H9 (cell line): ENCODE data around the gene ERAL1. TPM values are rescaled to one million over a fixed set of nuclear protein-coding genes. Genes with fewer than 3 reads are reported as not detected.

Experiments
- DNase-seq: peaks from one replicate; pipeline ENCODE4 v3.0.0-alpha.2; 2017
- H2AFZ ChIP-seq: one replicate; pipeline ENCODE4 v1.6.1; 2013; ENCODE audit warnings: mild to moderate bottlenecking, low read length, control low read depth, moderate library complexity
- H2AK5ac ChIP-seq: 2 replicates; pipeline ENCODE4 v1.6.1; 2013; ENCODE audit warnings: low read length, control low read depth, mixed read lengths; ENCODE audit not compliant: insufficient read length
- H2BK120ac ChIP-seq: one replicate; pipeline ENCODE4 v1.6.1; 2013; ENCODE audit warnings: low read depth, mild to moderate bottlenecking, low read length, control low read depth, inconsistent platforms; ENCODE audit not compliant: poor library complexity, severe bottlenecking
- H2BK12ac ChIP-seq: 2 replicates; pipeline ENCODE4 v1.6.1; 2013; ENCODE audit warnings: low read length, control low read depth, mixed read lengths, low read depth; ENCODE audit not compliant: insufficient read length
- H2BK15ac ChIP-seq: 2 replicates; pipeline ENCODE4 v1.6.1; 2013; ENCODE audit warnings: low read depth, low read length, control low read depth
- H2BK20ac ChIP-seq: one replicate; pipeline ENCODE4 v1.6.1; 2013; ENCODE audit warnings: low read depth, mild to moderate bottlenecking, low read length, control low read depth, inconsistent platforms; ENCODE audit not compliant: poor library complexity, severe bottlenecking
- H2BK5ac ChIP-seq: 2 replicates; pipeline ENCODE4 v1.6.1; 2013; ENCODE audit warnings: low read length, control low read depth, mixed read lengths; ENCODE audit not compliant: insufficient read length
- H3K14ac ChIP-seq: 2 replicates; pipeline ENCODE4 v1.6.1; 2013; ENCODE audit warnings: low read length, control low read depth; ENCODE audit not compliant: insufficient read depth
- H3K18ac ChIP-seq: 2 replicates; pipeline ENCODE4 v1.6.1; 2013; ENCODE audit warnings: low read depth, mild to moderate bottlenecking, mixed read lengths, low read length, control low read depth; ENCODE audit not compliant: insufficient read length
- H3K23ac ChIP-seq: 2 replicates; pipeline ENCODE4 v1.6.1; 2013; ENCODE audit warnings: low read length, control low read depth, mixed read lengths, low read depth; ENCODE audit not compliant: insufficient read length
- H3K23me2 ChIP-seq: 2 replicates; pipeline ENCODE4 v1.6.1; 2013; ENCODE audit warnings: low read depth, mild to moderate bottlenecking, mixed read lengths, low read length, control low read depth; ENCODE audit not compliant: insufficient read length, poor library complexity, severe bottlenecking
- H3K27ac ChIP-seq: 2 replicates; pipeline ENCODE4 v1.5.1; 2013; ENCODE audit warnings: low read length, control low read depth, mixed read lengths, low read depth; ENCODE audit not compliant: insufficient read length
- H3K27me3 ChIP-seq: 2 replicates; pipeline ENCODE4 v1.6.1; 2013; ENCODE audit warnings: low read length, control low read depth, inconsistent platforms; ENCODE audit not compliant: insufficient read depth
- H3K4ac ChIP-seq: 2 replicates; pipeline ENCODE4 v1.6.1; 2013; ENCODE audit warnings: low read depth, mild to moderate bottlenecking, control low read depth, inconsistent platforms, low read length, moderate library complexity
- H3K4me1 ChIP-seq: 2 replicates; pipeline ENCODE4 v1.6.1; 2013; ENCODE audit warnings: low read length, control low read depth, inconsistent platforms; ENCODE audit not compliant: insufficient read depth
- H3K4me2 ChIP-seq: 2 replicates; pipeline ENCODE4 v1.6.1; 2013; ENCODE audit warnings: low read length, control low read depth, mixed read lengths; ENCODE audit not compliant: insufficient read length, insufficient read depth
- H3K56ac ChIP-seq: 2 replicates; pipeline ENCODE4 v1.6.1; 2013; ENCODE audit warnings: low read depth, mild to moderate bottlenecking, mixed read lengths, low read length, control low read depth; ENCODE audit not compliant: insufficient read length
- H3K79me1 ChIP-seq: 2 replicates; pipeline ENCODE4 v1.6.1; 2013; ENCODE audit warnings: low read depth, mild to moderate bottlenecking, moderate library complexity, low read length, control low read depth, inconsistent platforms; ENCODE audit not compliant: insufficient read depth, poor library complexity, severe bottlenecking
- H3K79me2 ChIP-seq: 2 replicates; pipeline ENCODE4 v1.6.1; 2013; ENCODE audit warnings: low read length, control low read depth, inconsistent platforms; ENCODE audit not compliant: insufficient read depth
- H3K9ac ChIP-seq: 2 replicates; pipeline ENCODE4 v1.6.1; 2013; ENCODE audit warnings: low read length, control low read depth, mixed read lengths; ENCODE audit not compliant: insufficient read length; ENCODE audit errors: extremely low read depth
- H3K9me3 ChIP-seq: one replicate; pipeline ENCODE4 v1.6.1; 2013; ENCODE audit warnings: low read depth, low read length, inconsistent platforms; ENCODE audit not compliant: control insufficient read depth
- H3T11ph ChIP-seq: one replicate; pipeline ENCODE4 v1.6.1; 2013; ENCODE audit warnings: mild to moderate bottlenecking, low read length, control low read depth, inconsistent platforms
- H4K20me1 ChIP-seq: one replicate; pipeline ENCODE4 v1.6.1; 2013; ENCODE audit not compliant: control insufficient read depth, insufficient read length, insufficient read depth
- H4K5ac ChIP-seq: 2 replicates; pipeline ENCODE4 v1.6.1; 2013; ENCODE audit warnings: low read depth, mild to moderate bottlenecking, mixed read lengths, low read length, control low read depth; ENCODE audit not compliant: insufficient read length
- H4K8ac ChIP-seq: replicated peaks from 2 replicates; pipeline ENCODE4 v1.6.1; 2013; ENCODE audit warnings: low read length, control low read depth, mixed read lengths, low read depth; ENCODE audit not compliant: insufficient read length
- H4K91ac ChIP-seq: 2 replicates; pipeline ENCODE4 v1.6.1; 2013; ENCODE audit warnings: low read depth, mild to moderate bottlenecking, moderate library complexity, mixed read lengths, low read length, control low read depth; ENCODE audit not compliant: insufficient read length
- H3K27ac Mint-ChIP-seq, 3 experiments: 2 replicates in 2 of 3; 3 replicates in 1 of 3; pipeline ENCODE4 v1.8.0; 2020 to 2021; ENCODE audit warnings: mixed read lengths in 3 of 3, mild to moderate bottlenecking in 1 of 3, moderate library complexity in 1 of 3
- H3K27me3 Mint-ChIP-seq: 2 replicates; pipeline ENCODE4 v1.8.0; 2021; ENCODE audit warnings: low read depth, mild to moderate bottlenecking, moderate library complexity, mixed read lengths
- H3K36me3 Mint-ChIP-seq, 3 experiments: 2 replicates in 2 of 3; 3 replicates in 1 of 3; pipeline ENCODE4 v1.8.0; 2020 to 2021; ENCODE audit warnings: low read depth in 3 of 3, mixed read lengths in 3 of 3; ENCODE audit not compliant: insufficient read depth in 1 of 3
- H3K4me1 Mint-ChIP-seq, 2 experiments: 2 replicates each; pipeline ENCODE4 v1.8.0; 2020; ENCODE audit warnings: mixed read lengths in 2 of 2
- H3K4me3 Mint-ChIP-seq, 2 experiments: 2 replicates in 1 of 2; 3 replicates in 1 of 2; pipeline ENCODE4 v1.8.0; 2020 to 2021; ENCODE audit warnings: mild to moderate bottlenecking in 2 of 2, mixed read lengths in 2 of 2, moderate library complexity in 1 of 2
- H3K9me3 Mint-ChIP-seq, 2 experiments: 2 replicates in 1 of 2; 3 replicates in 1 of 2; pipeline ENCODE4 v1.8.0; 2020; ENCODE audit warnings: mild to moderate bottlenecking in 2 of 2, mixed read lengths in 2 of 2, moderate library complexity in 1 of 2
- CTCF ChIP-seq: fragments of 200-600 bp; sonication (generic); conservative IDR thresholded peaks from 3 replicates; pipeline ENCODE4 v1.8.0; 2021; ENCODE audit warnings: antibody characterized with exemption, mild to moderate bottlenecking
- WGBS: extraction: QIAGEN DNeasy Blood & Tissue Kit; methylation state at CpG from one replicate; pipeline ENCODE4 v1.1.7; 2013; ENCODE audit warnings: missing lambda C conversion rate, low lambda C conversion rate, mixed read lengths; ENCODE audit not compliant: insufficient read length; ENCODE audit errors: extremely low coverage; 5-methylcytosine and 5-hydroxymethylcytosine counted together
- total RNA-seq: library from RNA; stranded (reverse); gene quantifications from 2 replicates; pipeline ENCODE4 v1.2.1, GENCODE V29; 2021

Gene ERAL1
- total RNA-seq, 1 experiment from 2014 or later, result 67.8 TPM

GRCh38 chr17:28881533-28882056 is 26.8 kb downstream of the ERAL1 start:
- no CpG with 5 or more reads among the region's 17 CpGs for WGBS
- no peak for DNase-seq

More at GRCh38 chr17:28881533-28882056, 26.8 kb downstream of the ERAL1 start:
- H2AFZ ChIP-seq, result no peak overlapping the region
- no peak overlapping the region for H4K91ac ChIP-seq
- no peak overlapping the region for H3K14ac ChIP-seq
- H3K4me1 Mint-ChIP-seq, result peaks cover 6 to 8% of the 10 kb centered on the region in 2 experiments
- no peak overlapping the region for H4K8ac ChIP-seq
- H2BK12ac ChIP-seq, result no peak overlapping the region
- no peak overlapping the region for H4K5ac ChIP-seq
- H3K27me3 ChIP-seq, result no peaks in the 10 kb centered on the region
- H2AK5ac ChIP-seq, result no peak overlapping the region
- no peak overlapping the region for H3K27ac Mint-ChIP-seq
- no peak overlapping the region for H2BK15ac ChIP-seq
- H3K4me1 ChIP-seq, result no peaks in the 10 kb centered on the region
- no peak overlapping the region for H3K23ac ChIP-seq
- H3K56ac ChIP-seq, result no peak overlapping the region
- H3K79me1 ChIP-seq, result no peaks in the 10 kb centered on the region
- no peaks in the 10 kb centered on the region for H3K27me3 Mint-ChIP-seq
- H2BK120ac ChIP-seq, result no peak overlapping the region
- H2BK5ac ChIP-seq, result no peak overlapping the region
- no peak overlapping the region for H3K4me3 Mint-ChIP-seq
- H2BK20ac ChIP-seq, result no peak overlapping the region
- H4K20me1 ChIP-seq, result no peaks in the 10 kb centered on the region
- peaks cover 4 to 6% of the 10 kb centered on the region in 2 experiments; a peak in 3 of 5 replicates for H3K9me3 Mint-ChIP-seq
- no peaks in the 10 kb centered on the region for H3K9me3 ChIP-seq
- no peak overlapping the region for H3K9ac ChIP-seq
- no peak for TF ChIP-seq CTCF
- H3K23me2 ChIP-seq, result no peaks in the 10 kb centered on the region
- no peak overlapping the region for H3K4ac ChIP-seq
- H3T11ph ChIP-seq, result no peak overlapping the region
- peaks cover 29 to 71% (median 67%) of the 10 kb centered on the region in 3 experiments; a peak in 6 of 7 replicates for H3K36me3 Mint-ChIP-seq
- H3K27ac ChIP-seq, result no peak overlapping the region
- H3K79me2 ChIP-seq, result no peaks in the 10 kb centered on the region
- no peak overlapping the region for H3K18ac ChIP-seq
- H3K4me2 ChIP-seq, result no peak overlapping the region
